Stomach (tissue), 9 donors: ENCODE results near the gene CKAP5. TPM values are rescaled to one million over a fixed set of nuclear protein-coding genes. Genes with fewer than 3 reads are reported as not detected.
"Not testable (repeated sequence)": the region's sequence is repeated elsewhere in the genome, so short reads cannot be mapped to it uniquely, and the experiment has no call there.

Experiments
- DNase-seq, 2 donors: peaks; one replicate each; pipeline versions ENCODE4 v3.0.0 to v3.0.0-alpha.2; 2013 to 2019
- H3K27ac ChIP-seq, 5 donors: fragments of 200-600 bp in 4 of 5; sonication (generic) in 4 of 5; one replicate each; pipeline ENCODE4 v1.5.1; 2013 to 2019; ENCODE audit warnings: mild to moderate bottlenecking in 1 of 5, moderate library complexity in 1 of 5
- H3K27me3 ChIP-seq, 3 donors: fragments of 200-600 bp; sonication (generic); one replicate each; pipeline ENCODE4 v1.5.1; 2017 to 2019; ENCODE audit warnings: mixed run types in 1 of 3
- H3K36me3 ChIP-seq, 4 donors: fragments of 200-600 bp; sonication (generic); 1 replicate in 3 of 4; 2 replicates in 1 of 4; pipeline ENCODE4 v1.5.1; 2016 to 2019
- H3K4me1 ChIP-seq, 4 donors: fragments of 200-600 bp; sonication (generic); one replicate each; pipeline ENCODE4 v1.5.1; 2016 to 2019
- H3K4me3 ChIP-seq, 4 donors: fragments of 200-600 bp; sonication (generic) in 3 of 4; one replicate each; pipeline ENCODE4 v1.5.1; 2016 to 2019; ENCODE audit warnings: mild to moderate bottlenecking in 1 of 4
- H3K9me3 ChIP-seq, 4 donors: fragments of 200-600 bp; sonication (generic); one replicate each; pipeline ENCODE4 v1.5.1; 2016 to 2019
- CTCF ChIP-seq, 7 experiments: fragments of 450-650 bp in 4 of 7; fragments of 200-600 bp in 3 of 7; sonication (generic) in 3 of 7; IDR thresholded peaks; one replicate each; pipeline ENCODE4 v1.5.1; 2016 to 2019; ENCODE audit warnings: antibody characterized with exemption in 7 of 7, control low read depth in 2 of 7, mild to moderate bottlenecking in 1 of 7
- EP300 ChIP-seq: sonication (generic); formaldehyde crosslinking; IDR thresholded peaks from one replicate; pipeline ENCODE4 v1.6.1; 2017; ENCODE audit warnings: antibody characterized with exemption
- POLR2A ChIP-seq, 4 donors: fragments of 450-650 bp; IDR thresholded peaks; one replicate each; pipeline ENCODE4 v1.6.1; 2016; ENCODE audit warnings: antibody characterized with exemption in 4 of 4, control low read depth in 2 of 4, mild to moderate bottlenecking in 1 of 4, moderate library complexity in 1 of 4
- POLR2AphosphoS5 ChIP-seq, 3 donors: sonication (generic); formaldehyde crosslinking; IDR thresholded peaks; one replicate each; pipeline ENCODE4 v1.6.1; 2016; ENCODE audit warnings: antibody characterized with exemption in 3 of 3
- WGBS, 5 donors: extraction: QIAGEN DNeasy Blood & Tissue Kit in 3 of 5; methylation state at CpG; one replicate each; pipeline versions ENCODE4 v1.1.5 to v1.1.7; 2013 to 2018; 5-methylcytosine and 5-hydroxymethylcytosine counted together
- intact Hi-C: fragments of 100-400 bp; cut with DNase I; formaldehyde crosslinking; loops from one replicate; pipeline ENCODE4 v1.15.1; 2023; ENCODE audit warnings: low total_unique reads
- polyA plus RNA-seq, 3 donors: library from polyadenylated mRNA; stranded (reverse); fragments of 200-250 nt; gene quantifications; one replicate each; pipeline ENCODE4 v1.2.3, GENCODE V29; 2013
- total RNA-seq, 5 donors: library from RNA; depleted of rRNA; stranded (reverse); fragments of >200 nt; gene quantifications; one replicate each; pipeline versions ENCODE4 v1.1.0 to v1.2.3, GENCODE V29; 2014 to 2016
- donor health status: healthy with polysubstance abuse.
- donor health status: Bipolar disorder and iron deficiency.
- donor health status: healthy.

The CKAP5 gene
- total and polyA plus RNA-seq, 8 donors = 7.3 to 327 (median 45.8) TPM

GRCh38 chr11:46808799-46809431 is 37.2 kb downstream of the CKAP5 start:
- peaks cover 31 to 71% (median 66%) of the 10 kb centered on the region in 4 donors for H3K36me3 ChIP-seq
- no peak overlapping the region for H3K27ac ChIP-seq
- 62 to 79% (median 68%) methylated on average over 3 of the region's 3 CpGs for WGBS, 5 donors
- no peaks in the 10 kb centered on the region for H3K27me3 ChIP-seq
- intact Hi-C loops = no loop called here
- no peak overlapping the region for H3K4me3 ChIP-seq
- peak in 1 of 2 donors; percentile 16 for DNase-seq
- no peaks in the 10 kb centered on the region for H3K4me1 ChIP-seq
- TF ChIP-seq CTCF (IDR thresholded peaks at IDR 0.05) = no peak
- H3K9me3 ChIP-seq = no peaks in the 10 kb centered on the region

- TF ChIP-seq POLR2A (IDR thresholded peaks at IDR 0.05) (no peak), EP300 (no peak), CTCF (IDR thresholded peaks at IDR 0.05) (no peak), POLR2AphosphoS5 (IDR thresholded peaks at IDR 0.05) (no peak)
- H3K36me3 ChIP-seq = peaks cover 26 to 79% (median 71%) of the 10 kb centered on the region in 4 donors
- WGBS, 5 donors = 74 to 87% (median 78%) methylated on average over 7 of the region's 7 CpGs
- H3K4me1 ChIP-seq = no peaks in the 10 kb centered on the region
- no peak for DNase-seq
- H3K4me3 ChIP-seq = no peak overlapping the region
- intact Hi-C loops = no loop called here
- H3K27me3 ChIP-seq = no peaks in the 10 kb centered on the region
- no peaks in the 10 kb centered on the region for H3K9me3 ChIP-seq
- no peak overlapping the region for H3K27ac ChIP-seq
These were observed 44.2 kb downstream of the CKAP5 start for GRCh38 chr11:46801694-46802470.

GRCh38 chr11:46800177-46800576 is 45.9 kb downstream of the CKAP5 start:
- H3K4me1 ChIP-seq = no peaks in the 10 kb centered on the region
- 87 to 94% (median 90%) methylated on average over 1 of the region's 1 CpG for WGBS, 5 donors
- TF ChIP-seq EP300 = no peak
- no peak for TF ChIP-seq CTCF (IDR thresholded peaks at IDR 0.05)
- TF ChIP-seq POLR2AphosphoS5 (IDR thresholded peaks at IDR 0.05) = no peak
- TF ChIP-seq POLR2A (IDR thresholded peaks at IDR 0.05) = no peak
- intact Hi-C loops = no loop called here
- no peak overlapping the region for H3K4me3 ChIP-seq
- H3K27ac ChIP-seq = no peak overlapping the region
- H3K9me3 ChIP-seq = no peaks in the 10 kb centered on the region
- no peak for DNase-seq
- peaks cover 33 to 82% (median 72%) of the 10 kb centered on the region in 4 donors for H3K36me3 ChIP-seq
- H3K27me3 ChIP-seq = no peaks in the 10 kb centered on the region

GRCh38 chr11:46799725-46800124 is 46.4 kb downstream of the CKAP5 start:
- WGBS, 5 donors = 97 to 100% (median 98%) methylated on average over 2 of the region's 2 CpGs
- H3K4me3 ChIP-seq, H3K27ac ChIP-seq, intact Hi-C loops, DNase-seq, H3K9me3 ChIP-seq, H3K4me1 ChIP-seq, H3K27me3 ChIP-seq: not testable (repeated sequence)
- peaks cover 35 to 83% (median 75%) of the 10 kb centered on the region in 4 donors for H3K36me3 ChIP-seq

GRCh38 chr11:46778416-46778815 is 67.7 kb downstream of the CKAP5 start:
- Histone ChIP-seq H3K27me3 (no peaks in the 10 kb centered on the region), H3K4me3 (no peak overlapping the region), H3K27ac (no peak overlapping the region), H3K36me3 (peaks cover 40 to 99% (median 90%) of the 10 kb centered on the region in 4 donors), H3K9me3 (no peaks in the 10 kb centered on the region), H3K4me1 (no peaks in the 10 kb centered on the region)
- 93 to 97% (median 95%) methylated on average over 4 of the region's 4 CpGs for WGBS, 5 donors
- intact Hi-C loops = no loop called here
- DNase-seq = peak in 1 of 2 donors; percentile 2
- TF ChIP-seq POLR2A (IDR thresholded peaks at IDR 0.05) (no peak), EP300 (no peak), CTCF (IDR thresholded peaks at IDR 0.05) (no peak), POLR2AphosphoS5 (IDR thresholded peaks at IDR 0.05) (no peak)
